ENCODE data around the gene MYO7A.

DNA sequence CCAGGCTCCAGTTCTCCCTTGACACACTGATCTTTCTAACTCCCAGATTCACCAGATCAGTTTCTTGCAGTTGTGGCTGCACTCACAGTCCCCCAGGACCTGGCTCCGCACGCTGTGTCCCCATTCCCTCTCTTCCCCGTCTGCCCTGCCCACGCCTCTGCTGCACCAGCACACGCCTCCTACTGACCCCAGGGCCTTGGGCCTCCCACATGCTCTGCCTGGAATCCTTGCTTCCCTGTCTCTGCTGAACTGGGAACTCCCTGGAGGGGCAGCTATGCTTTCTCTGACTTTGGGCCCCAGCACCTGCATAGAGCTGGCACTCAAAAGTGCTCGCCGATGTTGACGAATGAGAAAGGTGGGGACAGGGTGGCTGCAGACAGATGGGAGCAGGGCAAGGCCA, 68.9 kb downstream of the MYO7A start:
- TF ChIP-seq EZH2 (IDR thresholded peaks at IDR 0.05; ENCODE audit: low read depth, unreplicated experiment) (no peak), POLR2AphosphoS5 (IDR thresholded peaks at IDR 0.05; ENCODE audit: low read depth) (no peak)
- TF ChIP-seq, protein P1, sequence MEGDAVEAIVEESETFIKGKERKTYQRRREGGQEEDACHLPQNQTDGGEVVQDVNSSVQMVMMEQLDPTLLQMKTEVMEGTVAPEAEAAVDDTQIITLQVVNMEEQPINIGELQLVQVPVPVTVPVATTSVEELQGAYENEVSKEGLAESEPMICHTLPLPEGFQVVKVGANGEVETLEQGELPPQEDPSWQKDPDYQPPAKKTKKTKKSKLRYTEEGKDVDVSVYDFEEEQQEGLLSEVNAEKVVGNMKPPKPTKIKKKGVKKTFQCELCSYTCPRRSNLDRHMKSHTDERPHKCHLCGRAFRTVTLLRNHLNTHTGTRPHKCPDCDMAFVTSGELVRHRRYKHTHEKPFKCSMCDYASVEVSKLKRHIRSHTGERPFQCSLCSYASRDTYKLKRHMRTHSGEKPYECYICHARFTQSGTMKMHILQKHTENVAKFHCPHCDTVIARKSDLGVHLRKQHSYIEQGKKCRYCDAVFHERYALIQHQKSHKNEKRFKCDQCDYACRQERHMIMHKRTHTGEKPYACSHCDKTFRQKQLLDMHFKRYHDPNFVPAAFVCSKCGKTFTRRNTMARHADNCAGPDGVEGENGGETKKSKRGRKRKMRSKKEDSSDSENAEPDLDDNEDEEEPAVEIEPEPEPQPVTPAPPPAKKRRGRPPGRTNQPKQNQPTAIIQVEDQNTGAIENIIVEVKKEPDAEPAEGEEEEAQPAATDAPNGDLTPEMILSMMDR (conservative IDR thresholded peaks at IDR 0.05; ENCODE audit: low read depth in 2 of 2) = no peak
- TF ChIP-seq, protein P2, sequence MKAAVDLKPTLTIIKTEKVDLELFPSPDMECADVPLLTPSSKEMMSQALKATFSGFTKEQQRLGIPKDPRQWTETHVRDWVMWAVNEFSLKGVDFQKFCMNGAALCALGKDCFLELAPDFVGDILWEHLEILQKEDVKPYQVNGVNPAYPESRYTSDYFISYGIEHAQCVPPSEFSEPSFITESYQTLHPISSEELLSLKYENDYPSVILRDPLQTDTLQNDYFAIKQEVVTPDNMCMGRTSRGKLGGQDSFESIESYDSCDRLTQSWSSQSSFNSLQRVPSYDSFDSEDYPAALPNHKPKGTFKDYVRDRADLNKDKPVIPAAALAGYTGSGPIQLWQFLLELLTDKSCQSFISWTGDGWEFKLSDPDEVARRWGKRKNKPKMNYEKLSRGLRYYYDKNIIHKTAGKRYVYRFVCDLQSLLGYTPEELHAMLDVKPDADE (IDR thresholded peaks at IDR 0.05) = no peak
